ENCODE data around the gene USP48.
A peak's percentile ranks its signal among the peaks of the same experiment; 100 is the strongest.

USP48 gene

DNA sequence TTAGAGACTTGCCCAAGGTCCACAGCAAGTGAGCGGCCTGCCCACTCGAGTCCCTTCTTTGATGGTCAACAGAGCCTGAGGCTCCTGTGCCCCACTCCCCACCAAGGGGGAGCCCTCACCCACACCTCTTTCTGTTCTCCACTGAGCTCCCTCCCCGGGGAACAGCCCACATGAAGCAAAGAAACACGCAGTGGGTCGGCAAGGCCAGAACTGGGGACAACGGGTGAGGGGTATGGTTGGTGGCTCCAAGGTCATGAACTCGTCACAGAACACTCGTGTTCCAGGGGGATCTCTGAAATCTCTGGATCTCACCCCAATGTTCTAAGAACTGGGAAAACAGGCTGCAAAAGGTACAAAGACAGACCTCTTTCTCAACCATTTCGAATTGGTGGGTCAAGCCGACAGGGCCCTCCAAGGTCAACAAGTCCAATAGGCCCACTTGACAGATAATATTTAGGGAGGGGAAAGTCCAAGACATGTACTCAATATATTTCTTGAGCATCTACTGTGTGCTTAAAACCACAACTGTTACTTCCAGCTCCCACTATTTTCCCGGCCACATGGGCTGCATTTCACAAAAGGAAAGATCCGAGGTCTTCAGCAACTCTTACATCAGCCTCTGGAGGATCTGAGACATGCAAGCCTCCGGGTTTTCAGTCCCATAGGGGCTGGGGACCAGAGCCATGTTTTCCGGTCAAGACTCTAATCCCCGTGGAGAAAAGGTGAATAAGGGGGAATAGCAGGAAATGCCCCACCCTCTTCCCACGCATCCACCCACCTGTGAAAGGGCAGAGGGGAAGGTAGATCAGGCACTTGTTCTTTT is 112.7 kb downstream of the USP48 start:
- no peak for TF ChIP-seq TEAD4 (IDR thresholded peaks at IDR 0.05)
- no peak for TF ChIP-seq REST (IDR thresholded peaks at IDR 0.05; ENCODE audit: low read depth)
- no peak for TF ChIP-seq MAX (IDR thresholded peaks at IDR 0.05)
- no peak for TF ChIP-seq YY1 (IDR thresholded peaks at IDR 0.05; ENCODE audit: low read depth)
- TF ChIP-seq TAF1 (IDR thresholded peaks at IDR 0.05; ENCODE audit: low read depth), result no peak
- TF ChIP-seq, protein P1, sequence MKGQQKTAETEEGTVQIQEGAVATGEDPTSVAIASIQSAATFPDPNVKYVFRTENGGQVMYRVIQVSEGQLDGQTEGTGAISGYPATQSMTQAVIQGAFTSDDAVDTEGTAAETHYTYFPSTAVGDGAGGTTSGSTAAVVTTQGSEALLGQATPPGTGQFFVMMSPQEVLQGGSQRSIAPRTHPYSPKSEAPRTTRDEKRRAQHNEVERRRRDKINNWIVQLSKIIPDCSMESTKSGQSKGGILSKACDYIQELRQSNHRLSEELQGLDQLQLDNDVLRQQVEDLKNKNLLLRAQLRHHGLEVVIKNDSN (IDR thresholded peaks at IDR 0.05), result no peak

DNA sequence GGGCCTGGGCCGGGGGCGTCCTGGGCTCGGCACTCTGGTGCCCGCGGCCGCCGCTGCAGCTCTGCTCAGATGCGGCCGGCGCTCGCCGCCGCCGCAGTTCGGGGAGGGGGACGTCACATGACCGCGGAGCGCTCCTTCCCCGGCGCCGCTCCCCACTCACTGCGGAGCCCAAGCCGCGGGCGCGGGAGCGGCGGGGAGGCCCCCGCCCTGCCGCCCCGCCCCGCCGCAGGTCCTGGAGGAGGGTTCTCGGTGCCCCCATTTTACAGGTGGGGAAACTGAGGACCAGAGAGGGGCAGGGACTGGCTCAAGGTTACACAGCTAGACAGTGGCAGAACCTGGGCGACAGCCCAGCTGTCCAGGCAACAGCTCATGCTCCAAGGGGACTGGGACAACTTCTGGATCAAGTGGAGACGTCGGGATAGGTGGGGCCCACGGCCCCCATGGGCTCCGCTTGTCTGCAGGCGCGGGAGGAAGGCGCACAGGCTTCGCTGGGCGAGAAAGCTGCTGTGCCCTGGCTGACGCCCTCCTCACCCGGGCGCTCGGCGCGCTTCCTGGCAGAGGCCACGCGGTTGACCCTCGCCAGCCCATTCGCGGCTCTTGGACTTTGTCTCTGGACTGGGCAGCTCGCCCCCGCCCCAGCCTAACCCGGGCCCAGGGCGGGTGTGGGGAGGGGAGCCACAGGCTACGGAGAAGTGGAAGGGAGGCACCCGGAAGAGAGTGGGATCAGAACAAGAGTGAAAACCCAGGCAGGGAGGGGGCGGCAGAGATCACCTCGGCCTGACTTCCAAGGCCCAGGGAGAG is 113.5 kb downstream of the USP48 start, which contains the start of gene RAP1GAP:
Gene RAP1GAP, minus strand, starts transcription at position 100 of the 801 bp plus-strand sequence. CDS start 49,325 bp downstream, outside the sequence.
- TF ChIP-seq, protein P1 (IDR thresholded peaks at IDR 0.05), result peak; percentile 87
- no peak for TF ChIP-seq CREB1 (IDR thresholded peaks at IDR 0.05; ENCODE audit: low read depth)

DNA sequence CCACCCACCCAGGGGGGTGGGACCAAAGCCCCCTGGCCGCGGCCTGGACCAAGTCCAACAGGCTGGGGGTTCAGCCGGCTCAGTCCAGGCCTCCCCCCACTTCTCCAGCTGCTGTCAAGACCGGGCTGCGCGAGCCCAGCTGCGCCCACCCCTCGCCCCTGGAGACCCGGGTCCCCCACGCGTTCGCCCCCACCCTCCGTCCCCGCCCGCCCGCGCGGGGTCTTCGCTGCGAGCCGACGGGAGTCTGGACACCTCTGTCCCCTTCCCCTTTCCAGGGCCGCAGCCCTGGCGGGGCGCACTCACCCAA is 114.0 kb downstream of the USP48 start:
- TF ChIP-seq ZBTB7A (IDR thresholded peaks at IDR 0.05; ENCODE audit: low read depth) (peak; percentile 81), MAX (IDR thresholded peaks at IDR 0.05) (no peak)

DNA sequence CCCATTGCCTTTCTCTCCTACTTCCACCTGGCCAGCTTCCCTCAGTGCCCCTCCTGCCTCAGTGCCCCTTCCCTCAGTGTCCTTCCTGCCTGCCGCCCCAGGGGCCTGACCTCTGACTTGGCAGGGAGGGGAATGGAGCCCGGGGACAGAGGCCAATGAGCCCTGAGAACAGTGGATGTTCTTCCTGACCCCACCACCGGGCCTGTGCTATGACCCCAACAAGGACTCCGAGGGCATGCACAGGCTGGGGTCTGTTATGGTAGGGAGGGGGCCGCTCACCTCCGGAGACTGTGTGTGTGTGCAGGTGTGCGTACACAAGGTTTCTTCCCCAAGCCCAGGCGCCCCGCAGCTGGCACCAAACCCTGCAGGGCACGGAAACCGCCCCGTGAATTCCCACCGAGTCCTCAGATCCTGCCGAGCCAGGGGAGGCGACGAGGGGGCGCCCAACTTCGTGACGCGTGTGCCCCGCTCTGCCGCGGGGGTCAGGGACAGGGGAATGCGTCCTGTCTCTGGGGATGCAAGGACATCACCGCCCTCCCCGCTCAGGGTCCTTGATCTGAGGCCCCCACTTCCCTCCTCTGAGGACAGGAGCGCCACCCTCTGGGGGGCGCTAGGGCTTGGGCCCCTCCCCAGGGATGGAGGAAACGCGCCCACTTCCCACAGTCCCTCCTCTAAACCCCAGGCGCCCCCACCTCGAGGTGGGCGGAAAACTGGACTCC is 114.6 kb downstream of the USP48 start:
- TF ChIP-seq NFIC (IDR thresholded peaks at IDR 0.05) (no peak), TAF1 (IDR thresholded peaks at IDR 0.05; ENCODE audit: low read depth) (no peak), FOXM1 (IDR thresholded peaks at IDR 0.05; ENCODE audit: borderline replicate concordance, low read depth) (no peak), CEBPB (IDR thresholded peaks at IDR 0.05) (no peak), EP300 (IDR thresholded peaks at IDR 0.05; ENCODE audit: borderline replicate concordance) (no peak), TCF12 (IDR thresholded peaks at IDR 0.05; ENCODE audit: low read depth) (no peak), CREB1 (IDR thresholded peaks at IDR 0.05; ENCODE audit: low read depth) (no peak), REST (IDR thresholded peaks at IDR 0.05; ENCODE audit: low read depth) (no peak), MAX (IDR thresholded peaks at IDR 0.05) (no peak), ZBTB7A (IDR thresholded peaks at IDR 0.05; ENCODE audit: low read depth) (no peak; the same call in 1 of the 2 replicates), EGR1 (IDR thresholded peaks at IDR 0.05) (no peak), RAD21 (IDR thresholded peaks at IDR 0.05; ENCODE audit: low read depth) (no peak), YY1 (IDR thresholded peaks at IDR 0.05; ENCODE audit: low read depth) (no peak), TEAD4 (IDR thresholded peaks at IDR 0.05) (no peak)
- TF ChIP-seq, protein P1 (IDR thresholded peaks at IDR 0.05), result no peak

All from Ishikawa (cell line).